GM19395 (cell line): ENCODE results near the gene GPI.

Experiments
- ATAC-seq: cut with Tn5 transposase; IDR thresholded peaks from one replicate; pipeline ENCODE4 v1.9.1; 2021; ENCODE audit warnings: mild to moderate bottlenecking, moderate library complexity; ENCODE audit not compliant: unreplicated experiment

GPI gene

GRCh38 chr19:34337739-34338138 is 27.3 kb upstream of the GPI start:
- ATAC-seq: no peak

- no peak for ATAC-seq
Measured at GRCh38 chr19:34341935-34342680, 22.9 kb upstream of the GPI start.

GRCh38 chr19:34343751-34344150 is 21.2 kb upstream of the GPI start:
- ATAC-seq: no peak

- no peak for ATAC-seq
Measured at GRCh38 chr19:34345947-34346351, 19.0 kb upstream of the GPI start.

- ATAC-seq: no peak
Measured at GRCh38 chr19:34347561-34348165, 17.3 kb upstream of the GPI start.

GRCh38 chr19:34348899-34349487 is 16.0 kb upstream of the GPI start:
- no peak for ATAC-seq

GRCh38 chr19:34350161-34350561 is 14.8 kb upstream of the GPI start:
- ATAC-seq: no peak

GRCh38 chr19:34351382-34351826 is 13.6 kb upstream of the GPI start:
- ATAC-seq: no peak

GRCh38 chr19:34353546-34353945 is 11.4 kb upstream of the GPI start:
- ATAC-seq: no peak

GRCh38 chr19:34355201-34355600 is 9.8 kb upstream of the GPI start:
- ATAC-seq: no peak

- no peak for ATAC-seq
Measured at GRCh38 chr19:34356875-34357274, 8.1 kb upstream of the GPI start.

- no peak for ATAC-seq
Measured at GRCh38 chr19:34357431-34357830, 7.6 kb upstream of the GPI start.

GRCh38 chr19:34359140-34359953 is 5.6 kb upstream of the GPI start:
- ATAC-seq: peak; percentile 88

GRCh38 chr19:34359954-34360315 is 5.1 kb upstream of the GPI start:
- no peak for ATAC-seq

- ATAC-seq: no peak
Measured at GRCh38 chr19:34360354-34360909, 4.6 kb upstream of the GPI start.

GRCh38 chr19:34362679-34363069 is 2.3 kb upstream of the GPI start:
- no peak for ATAC-seq

GRCh38 chr19:34363094-34363493 is 1.9 kb upstream of the GPI start:
- ATAC-seq: no peak

GRCh38 chr19:34363930-34364329 is 1.1 kb upstream of the GPI start:
- ATAC-seq: no peak

GRCh38 chr19:34364462-34364829 is 550 bp upstream of the GPI start:
- ATAC-seq: no peak

GRCh38 chr19:34365463-34366401 is 736 bp downstream of the GPI start:
- no peak for ATAC-seq
